Nucleus accumbens (tissue), 56 donors: ENCODE data around the gene TP63.

ENCODE experiments used
- DNase-seq, 56 donors: peaks; one replicate each; lab custom pipeline; 2025; lab: John Stamatoyannopoulos, UW

TP63 gene

DNA sequence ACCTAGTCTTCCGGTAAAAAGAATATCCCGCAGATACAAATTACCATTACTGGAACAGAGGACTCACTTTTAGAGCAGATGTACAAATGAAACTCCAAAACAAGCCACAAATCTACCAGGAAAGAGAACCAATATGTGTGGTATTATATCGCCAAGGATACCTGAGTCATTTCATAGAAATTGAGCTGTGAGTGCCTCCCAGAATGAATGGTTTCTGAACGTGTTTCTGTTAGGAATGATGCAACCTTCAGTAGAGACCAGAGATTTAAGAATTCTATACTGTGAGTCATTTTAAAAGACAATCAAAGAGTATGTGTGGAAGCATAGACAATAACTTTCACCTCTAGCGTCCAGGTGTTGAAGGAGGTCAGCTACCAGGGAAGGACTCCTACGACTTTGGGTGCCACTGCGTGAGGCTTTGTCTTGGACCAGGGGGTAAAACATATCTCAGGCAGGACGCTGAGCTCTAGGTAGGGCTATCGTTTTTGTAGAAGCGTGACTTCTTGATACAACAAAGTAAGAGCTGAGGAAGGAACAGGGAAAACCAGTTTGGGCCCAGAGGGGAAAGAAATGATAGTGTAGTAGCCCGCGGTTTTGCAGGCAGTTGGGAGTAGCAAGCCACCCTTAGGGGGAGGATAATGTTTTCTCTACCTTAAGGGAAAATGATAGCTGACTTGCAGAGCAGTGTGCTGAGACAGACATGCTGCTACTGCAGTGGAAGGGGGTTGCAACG lies 210.4 kb downstream of the TP63 start:
- DNase-seq, result no peak

DNA sequence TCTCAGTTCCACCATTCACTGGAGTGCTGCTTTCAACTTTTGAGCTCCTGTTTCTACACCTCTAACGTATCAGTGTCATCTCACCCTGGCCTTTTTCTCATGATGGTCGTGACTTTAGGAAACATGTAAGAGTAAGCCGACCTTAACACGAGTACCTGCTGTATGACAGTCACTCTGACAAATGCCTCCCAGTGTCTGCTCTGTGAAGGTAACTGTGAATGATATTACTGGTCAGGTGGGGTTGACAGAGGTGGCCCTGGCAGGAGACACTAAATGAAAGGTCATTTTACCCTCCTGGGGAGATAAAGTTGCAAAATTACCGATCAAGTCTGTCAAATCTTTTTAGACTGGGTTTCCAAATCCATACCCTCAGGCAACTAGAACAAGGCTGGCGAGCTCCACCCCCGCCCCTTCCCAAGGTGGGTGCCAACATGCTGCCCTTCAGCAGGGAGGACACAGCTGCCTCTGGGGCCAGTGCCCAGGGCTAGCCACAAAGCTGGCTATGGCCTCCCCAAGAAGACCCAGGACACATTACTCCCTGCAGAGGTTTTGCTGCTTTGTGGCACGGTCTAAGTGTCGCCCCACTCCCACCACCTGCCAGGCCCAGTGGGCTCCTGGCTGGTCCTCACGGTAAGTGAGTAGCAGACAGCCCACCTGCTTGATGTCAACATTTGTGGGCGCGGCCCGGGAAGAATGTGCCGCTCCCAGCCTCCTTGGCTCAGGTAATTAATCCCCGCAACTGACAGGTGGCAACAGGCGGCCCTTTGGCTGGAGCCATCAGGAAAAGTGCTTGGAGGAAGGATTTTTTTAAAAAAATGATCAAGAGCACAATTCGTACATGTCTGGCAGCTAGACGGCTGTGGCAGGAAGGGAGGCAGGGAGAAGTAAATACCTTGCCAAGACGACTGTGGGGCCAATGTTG lies 211.8 kb downstream of the TP63 start:
- DNase-seq, result no peak

DNA sequence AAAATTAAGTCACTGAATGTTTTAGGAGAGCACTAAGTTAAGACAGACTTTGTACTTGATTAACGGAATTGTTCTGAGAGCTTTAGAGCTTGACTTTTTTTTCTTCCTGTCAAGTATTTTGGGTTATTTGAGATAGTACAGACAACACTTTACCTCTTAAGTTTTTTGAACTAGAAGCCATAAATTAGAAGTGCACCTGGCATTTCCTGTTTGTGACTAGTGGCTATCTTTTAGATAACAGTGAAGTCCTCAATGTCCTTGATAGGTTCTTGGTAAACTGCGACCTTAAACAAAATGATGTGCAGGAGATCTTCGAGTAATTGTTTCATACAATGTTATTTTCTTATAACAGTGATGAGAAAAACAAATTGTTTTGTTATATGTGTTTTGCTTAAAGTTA lies 213.9 kb downstream of the TP63 start:
- no peak for DNase-seq

DNA sequence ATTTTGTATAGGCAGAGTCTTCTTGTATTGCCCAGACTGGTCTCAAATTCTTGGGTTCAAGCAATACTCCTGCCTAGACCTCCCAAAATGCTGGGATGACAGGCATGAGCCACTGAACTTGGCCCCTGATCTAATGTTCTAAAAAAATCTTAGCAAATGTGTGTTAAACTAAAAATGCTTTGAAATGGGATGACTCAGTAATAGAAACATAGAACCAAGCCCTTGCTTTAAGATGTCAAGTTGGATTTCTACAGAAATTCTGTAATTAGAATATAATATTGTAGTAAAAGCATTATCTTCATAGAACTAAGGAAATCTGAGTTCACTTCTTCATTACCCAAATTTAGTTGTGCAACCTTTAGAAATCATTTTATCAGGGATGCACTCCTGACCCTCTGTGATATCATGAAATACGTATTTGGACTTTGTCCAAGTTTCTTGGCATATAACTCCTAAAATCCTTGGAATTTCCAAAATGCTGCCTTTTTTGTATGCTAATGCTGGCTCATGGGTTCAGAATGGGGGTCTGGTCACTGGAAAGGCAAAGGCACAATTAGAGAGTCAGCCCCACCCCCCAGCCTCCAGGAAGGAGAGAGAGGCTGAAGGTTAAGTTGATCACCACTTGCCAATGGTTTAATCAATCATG lies 217.3 kb downstream of the TP63 start:
- DNase-seq, result no peak

DNA sequence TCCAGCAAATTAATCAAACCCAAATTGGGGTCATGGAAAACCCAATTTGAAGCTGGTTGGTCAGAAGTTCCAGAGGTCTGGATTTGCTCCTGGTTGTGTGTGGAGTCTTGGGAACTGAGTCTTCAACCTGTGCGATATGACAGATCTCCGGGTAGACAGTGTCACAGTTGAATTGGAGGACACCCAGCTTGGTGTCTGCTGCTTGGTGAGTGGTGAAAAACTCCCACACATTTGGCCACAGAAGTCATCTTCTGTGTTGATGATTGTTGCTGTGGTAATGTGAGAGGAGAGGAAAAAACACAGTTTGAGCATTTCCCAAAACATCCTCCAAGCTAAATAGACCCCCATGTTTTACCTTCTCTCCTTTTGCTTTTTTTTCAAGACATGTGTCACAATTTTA lies 218.1 kb downstream of the TP63 start:
- no peak for DNase-seq

DNA sequence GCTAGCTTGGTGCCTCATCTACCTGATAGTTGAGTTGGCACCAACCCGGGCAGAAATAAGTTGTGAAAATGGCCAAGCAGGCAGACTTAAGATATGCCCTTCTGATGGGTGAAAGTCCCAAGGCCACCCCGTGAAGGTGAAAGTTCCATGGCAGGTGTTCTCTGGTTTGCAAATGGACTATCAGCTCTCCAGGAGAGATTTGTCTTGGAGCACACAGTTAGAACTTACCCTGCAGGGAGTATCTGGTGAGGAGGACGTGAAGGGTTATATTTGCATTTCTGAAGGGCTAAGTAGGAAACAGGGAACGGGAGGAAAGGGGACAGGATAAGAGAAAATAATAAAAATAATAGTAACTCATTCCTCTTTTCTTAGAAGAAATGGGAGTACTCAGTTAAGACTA lies 220.5 kb downstream of the TP63 start:
- no peak for DNase-seq

DNA sequence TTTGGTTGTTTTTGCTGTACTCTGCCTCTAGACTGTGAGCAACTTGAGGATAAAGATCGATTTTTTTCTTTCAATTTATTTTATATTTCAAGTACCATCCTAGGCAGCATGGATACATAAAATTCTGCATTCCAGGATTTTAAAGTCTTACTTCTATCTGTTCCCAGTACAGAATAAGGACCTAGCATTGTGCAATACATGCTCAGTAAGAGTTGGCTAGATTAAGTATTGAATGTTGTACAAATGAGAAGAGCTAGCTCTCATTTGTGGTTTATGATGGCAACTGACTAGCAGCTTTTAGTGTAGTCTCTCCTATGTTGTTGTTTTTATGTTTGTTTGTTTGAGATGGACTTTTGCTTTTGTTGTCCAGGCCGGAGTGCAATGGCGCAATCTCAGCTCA lies 222.7 kb downstream of the TP63 start:
- DNase-seq, result no peak

DNA sequence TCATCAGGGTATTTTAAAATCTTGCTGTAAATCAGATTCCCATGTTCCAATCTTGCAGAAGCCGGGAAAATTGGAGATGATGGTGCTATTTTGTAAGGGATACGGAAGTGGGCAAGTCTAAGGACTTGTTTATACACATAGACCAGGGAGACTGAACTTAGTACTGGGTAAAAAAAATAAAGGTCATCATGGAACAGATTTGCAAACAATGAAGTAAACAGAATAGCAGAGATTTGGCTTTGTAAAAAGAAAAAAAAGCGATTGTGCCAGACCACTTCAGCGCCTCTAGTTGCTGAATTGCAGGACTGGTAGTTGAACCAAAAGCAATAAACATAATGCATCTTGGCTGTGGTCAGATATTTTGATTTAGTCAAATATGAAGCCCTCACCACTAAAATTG lies 229.1 kb downstream of the TP63 start:
- no peak for DNase-seq

DNA sequence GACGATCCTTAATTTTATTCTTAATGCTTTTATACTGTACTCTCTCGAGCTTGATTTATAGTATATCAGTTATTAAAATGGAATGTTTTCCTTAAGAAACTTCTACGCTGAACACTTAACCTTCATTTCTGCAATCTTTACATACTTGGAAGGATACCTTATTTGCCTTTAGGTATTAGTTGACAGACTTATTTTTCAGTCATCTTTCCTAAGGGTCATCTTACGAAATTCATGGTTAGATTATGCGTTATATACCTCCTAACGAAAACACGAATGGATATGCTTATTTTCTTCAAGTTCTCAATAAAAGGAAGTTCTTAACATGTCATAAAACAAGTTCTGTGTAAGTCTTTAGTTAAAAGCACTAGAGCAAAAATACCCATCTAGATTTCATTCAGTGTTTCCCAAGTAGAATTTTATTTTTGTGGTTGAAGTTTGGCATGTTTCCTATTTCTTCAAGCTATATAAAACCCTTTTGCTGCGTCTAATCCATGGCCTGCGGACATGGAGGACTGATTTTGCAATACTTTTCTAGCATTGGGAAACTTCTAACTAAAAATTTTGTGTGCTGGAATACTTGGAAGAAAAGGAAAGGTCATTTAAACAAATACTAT lies 231.3 kb downstream of the TP63 start:
- no peak for DNase-seq

DNA sequence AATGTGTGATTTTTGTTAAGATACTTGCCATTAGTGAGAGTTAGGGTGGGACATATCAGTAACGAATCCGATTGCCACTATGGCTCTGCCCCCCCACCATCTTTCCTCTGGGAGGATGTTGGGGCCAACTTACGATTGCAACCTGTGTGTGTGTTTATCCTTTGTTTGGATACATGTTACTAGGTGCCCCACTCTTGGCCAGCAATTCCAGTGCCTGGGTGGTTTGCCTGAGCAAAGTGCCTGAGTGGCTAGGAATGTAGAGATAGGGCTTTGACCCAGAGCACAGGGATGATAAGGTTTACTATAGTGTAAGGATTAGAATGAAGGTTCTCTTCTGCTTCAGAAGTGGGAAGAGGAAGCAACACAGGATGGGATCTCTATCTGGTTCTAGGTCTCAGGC lies 231.8 kb downstream of the TP63 start:
- no peak for DNase-seq

DNA sequence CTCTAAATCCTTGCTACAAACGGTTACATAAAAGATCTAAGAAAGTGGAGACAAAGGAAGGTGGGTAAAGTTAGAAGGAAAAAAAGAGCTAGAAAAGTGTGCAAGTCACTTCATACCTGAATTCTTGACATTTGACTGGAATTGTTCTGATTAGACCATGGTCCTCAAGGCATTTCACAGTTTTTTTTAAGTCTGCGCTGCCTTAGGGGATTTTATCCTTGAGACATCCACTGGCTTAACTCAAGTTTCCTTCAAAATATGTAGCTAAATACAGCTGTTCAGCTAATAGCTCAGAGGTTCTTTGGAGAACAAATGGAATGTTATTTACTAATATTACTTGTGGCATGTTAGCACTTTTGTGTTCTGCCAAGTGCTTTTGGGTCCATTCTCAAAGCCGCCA lies 236.9 kb downstream of the TP63 start:
- DNase-seq, result no peak

DNA sequence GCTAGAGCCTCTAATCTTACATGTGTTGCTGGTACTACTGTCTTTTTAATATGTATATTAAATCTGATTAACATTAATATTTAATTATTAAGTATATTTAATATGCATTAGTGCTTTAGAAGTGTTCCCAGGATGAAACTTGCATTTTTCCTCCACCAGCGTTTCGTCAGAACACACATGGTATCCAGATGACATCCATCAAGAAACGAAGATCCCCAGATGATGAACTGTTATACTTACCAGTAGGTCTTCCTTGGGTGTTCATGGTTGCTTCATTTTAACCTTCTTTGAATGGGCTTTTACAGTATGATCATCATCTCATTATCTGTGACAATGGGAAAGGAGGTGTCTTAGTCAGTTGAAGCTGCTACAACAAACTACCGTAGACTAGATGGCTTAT lies 238.0 kb downstream of the TP63 start:
- DNase-seq, result no peak

DNA sequence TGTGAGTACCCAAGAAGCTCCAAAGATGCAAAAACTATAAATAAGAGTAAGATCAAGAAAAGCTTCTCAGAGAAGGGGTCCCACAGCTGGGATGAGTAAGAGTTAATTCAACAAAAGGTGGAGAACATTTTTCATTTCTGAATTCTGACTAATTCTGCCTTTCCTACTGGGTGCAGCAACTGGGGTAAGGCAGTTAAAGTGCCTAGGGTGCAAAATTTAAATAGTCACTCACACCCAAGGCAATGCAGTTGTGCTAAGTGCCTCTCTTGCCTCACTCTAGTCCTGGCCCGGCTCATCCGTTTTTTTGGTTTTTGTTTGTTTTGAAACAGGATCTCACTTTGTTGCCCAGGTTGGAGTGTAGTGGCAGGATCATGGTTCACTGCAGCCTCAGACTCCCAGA lies 240.2 kb downstream of the TP63 start:
- DNase-seq, result no peak

DNA sequence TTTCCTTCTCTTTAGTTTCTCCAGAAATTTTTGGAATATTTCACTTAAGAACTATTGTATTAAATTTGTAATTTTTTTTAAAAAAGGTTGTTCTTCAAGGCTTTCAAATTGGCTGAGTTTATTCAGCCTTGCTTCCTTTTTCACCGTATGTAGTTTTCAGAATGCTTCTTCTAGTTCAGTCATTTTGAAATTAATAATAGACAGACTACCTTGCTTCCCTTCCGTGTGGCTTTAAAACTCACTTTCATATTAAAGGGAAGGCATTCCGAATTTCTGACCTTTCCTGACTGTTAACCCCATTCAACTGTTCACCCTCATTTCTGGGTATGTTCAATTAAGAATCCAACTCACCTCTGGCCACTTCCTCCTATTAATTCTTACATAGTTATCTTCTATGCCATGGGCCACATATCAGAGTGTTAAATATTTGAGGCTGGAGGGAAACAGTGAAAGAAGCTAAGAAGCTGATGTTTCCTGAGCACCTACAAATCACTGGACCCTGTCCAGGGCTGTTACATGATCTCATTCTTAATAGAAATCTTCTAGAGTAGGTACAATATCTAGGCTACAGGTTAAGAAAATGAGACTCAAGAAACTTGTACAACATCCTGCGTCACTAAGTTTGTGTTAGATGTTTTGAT lies 252.0 kb downstream of the TP63 start:
- DNase-seq, result no peak

DNA sequence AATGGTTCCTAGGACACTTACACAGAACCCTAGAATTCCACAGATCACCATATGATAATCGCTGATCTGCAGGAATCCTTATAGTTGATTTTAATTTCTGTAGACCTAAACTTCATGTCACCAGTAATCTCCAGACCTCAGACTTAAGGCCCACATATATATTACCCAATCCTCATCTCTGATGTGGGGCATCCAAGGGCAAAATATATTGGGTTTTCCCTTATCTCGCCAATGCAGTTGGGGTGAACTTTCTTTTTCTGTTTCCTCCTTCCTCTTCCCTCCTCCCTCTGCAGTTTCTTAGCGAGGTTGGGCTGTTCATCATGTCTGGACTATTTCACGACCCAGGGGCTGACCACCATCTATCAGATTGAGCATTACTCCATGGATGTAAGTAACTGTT lies 259.3 kb downstream of the TP63 start:
- DNase-seq, result no peak

DNA sequence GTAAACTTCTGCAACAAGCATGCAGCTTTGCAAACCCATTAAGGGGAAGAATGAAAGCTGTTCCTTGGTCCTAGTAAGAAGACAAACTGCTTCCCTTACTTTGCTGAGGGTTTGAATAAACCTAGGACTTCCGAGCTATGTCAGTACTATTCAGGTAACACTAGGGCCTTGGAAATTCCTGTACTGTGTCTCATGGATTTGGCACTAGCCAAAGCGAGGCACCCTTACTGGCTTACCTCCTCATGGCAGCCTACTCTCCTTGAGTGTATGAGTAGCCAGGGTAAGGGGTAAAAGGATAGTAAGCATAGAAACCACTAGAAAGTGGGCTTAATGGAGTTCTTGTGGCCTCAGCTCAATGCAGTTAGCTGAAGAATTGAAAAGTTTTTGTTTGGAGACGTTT lies 265.3 kb downstream of the TP63 start:
- no peak for DNase-seq

DNA sequence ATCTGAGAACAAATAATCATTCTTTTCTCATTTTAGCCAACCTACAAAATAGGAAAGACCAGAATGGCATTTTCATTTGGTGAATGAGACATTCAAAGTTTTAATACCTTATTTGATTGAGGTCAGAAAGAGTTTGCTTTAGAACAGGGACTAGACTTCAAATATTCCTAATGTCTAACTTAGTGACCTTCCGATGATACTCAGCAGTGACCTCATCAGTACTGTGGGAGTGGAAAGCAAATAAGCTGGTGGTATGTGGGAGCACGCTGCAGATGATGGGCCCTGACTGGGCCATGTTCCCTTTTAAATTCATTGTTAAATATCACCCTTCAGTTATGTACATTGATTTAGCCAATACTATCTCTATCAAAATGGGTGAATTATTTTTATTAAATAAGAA lies 266.2 kb downstream of the TP63 start:
- DNase-seq, result no peak

DNA sequence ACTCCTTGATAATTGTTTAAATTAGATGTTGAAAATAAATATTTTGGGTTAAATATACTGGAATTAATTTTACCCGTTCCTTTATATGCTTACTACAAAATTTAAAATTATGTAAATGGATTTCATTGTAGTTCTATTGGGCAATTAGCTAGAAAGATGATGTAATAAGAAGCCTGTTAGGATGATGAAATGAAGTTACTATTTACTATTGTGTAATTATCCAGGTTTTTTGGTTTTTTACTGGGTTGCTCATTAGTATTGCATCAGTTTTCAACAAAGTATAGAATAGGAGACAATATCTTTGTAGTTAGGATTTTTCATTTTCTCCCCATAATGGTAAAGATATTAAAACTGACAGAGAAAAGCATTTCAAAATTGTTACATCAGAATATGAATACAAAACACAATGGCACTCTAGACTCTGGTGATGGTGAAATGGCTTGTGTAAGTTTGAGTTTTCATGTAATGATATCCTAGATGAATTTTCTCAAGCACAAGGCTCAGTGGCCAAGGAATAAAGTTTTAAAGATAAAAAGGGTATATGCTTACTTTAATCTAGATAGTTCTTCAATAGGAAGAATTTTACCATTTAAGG lies 267.5 kb downstream of the TP63 start:
- no peak for DNase-seq

DNA sequence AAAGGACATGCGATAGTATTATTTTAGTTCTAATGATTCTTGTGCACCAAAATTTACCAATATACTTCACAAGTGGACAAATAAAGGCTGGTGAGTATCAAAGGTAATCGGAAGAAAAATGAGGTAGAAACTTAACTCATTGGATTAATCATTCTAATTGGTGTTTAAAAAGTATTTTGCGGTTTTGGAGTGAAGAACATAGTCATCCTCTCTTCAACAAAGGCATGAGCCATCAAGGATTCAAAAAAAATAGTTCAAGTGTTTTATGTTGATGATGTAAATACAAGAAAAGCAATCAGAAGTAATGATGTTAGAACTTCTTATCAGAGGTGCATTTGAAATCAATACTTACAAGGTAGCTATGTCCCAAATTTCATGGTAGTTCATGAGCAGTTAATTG lies 268.0 kb downstream of the TP63 start:
- no peak for DNase-seq

DNA sequence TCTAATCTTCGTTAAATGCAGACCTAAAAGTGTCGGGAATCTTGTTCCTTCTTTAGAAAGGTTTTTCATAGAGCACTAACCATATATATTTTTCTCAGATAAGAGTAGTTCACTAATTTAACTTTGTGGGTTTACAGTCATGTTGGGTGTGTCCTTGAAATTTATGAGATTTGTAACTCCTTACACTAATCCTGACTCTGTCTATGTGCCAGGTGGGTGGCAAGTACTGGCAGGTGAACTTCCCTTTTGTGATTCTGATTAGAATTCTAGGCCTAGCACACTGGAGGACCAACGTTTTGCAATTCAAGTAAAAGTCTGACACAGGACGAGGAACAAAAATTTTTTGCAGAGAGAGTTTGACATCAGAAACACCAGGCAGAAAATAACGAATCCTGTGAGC lies 269.4 kb downstream of the TP63 start:
- DNase-seq, result no peak
